Hepatocyte (in vitro differentiated cells): ENCODE measurements around the gene HCN2.

Experiments
- EZH2 ChIP-seq: fragments of 200-600 bp; sonication (generic); IDR thresholded peaks from 2 replicates; pipeline ENCODE4 v1.6.1; 2016; ENCODE audit warnings: antibody characterized with exemption, mild to moderate bottlenecking, borderline replicate concordance
- EZH2phosphoT487 ChIP-seq: fragments of 200-600 bp; sonication (generic); IDR thresholded peaks from one replicate; pipeline ENCODE4 v1.6.1; 2018; ENCODE audit warnings: antibody characterized with exemption, mild to moderate bottlenecking, low read depth, moderate library complexity; ENCODE audit not compliant: unreplicated experiment, severe bottlenecking
- TF ChIP-seq, protein P1 (sequence below): fragments of 200-600 bp; sonication (generic); IDR thresholded peaks from 2 replicates; pipeline ENCODE4 v1.5.1; 2016; ENCODE audit warnings: antibody characterized with exemption, mild to moderate bottlenecking; ENCODE audit not compliant: poor library complexity

- no peak for TF ChIP-seq EZH2
- TF ChIP-seq, protein P1, sequence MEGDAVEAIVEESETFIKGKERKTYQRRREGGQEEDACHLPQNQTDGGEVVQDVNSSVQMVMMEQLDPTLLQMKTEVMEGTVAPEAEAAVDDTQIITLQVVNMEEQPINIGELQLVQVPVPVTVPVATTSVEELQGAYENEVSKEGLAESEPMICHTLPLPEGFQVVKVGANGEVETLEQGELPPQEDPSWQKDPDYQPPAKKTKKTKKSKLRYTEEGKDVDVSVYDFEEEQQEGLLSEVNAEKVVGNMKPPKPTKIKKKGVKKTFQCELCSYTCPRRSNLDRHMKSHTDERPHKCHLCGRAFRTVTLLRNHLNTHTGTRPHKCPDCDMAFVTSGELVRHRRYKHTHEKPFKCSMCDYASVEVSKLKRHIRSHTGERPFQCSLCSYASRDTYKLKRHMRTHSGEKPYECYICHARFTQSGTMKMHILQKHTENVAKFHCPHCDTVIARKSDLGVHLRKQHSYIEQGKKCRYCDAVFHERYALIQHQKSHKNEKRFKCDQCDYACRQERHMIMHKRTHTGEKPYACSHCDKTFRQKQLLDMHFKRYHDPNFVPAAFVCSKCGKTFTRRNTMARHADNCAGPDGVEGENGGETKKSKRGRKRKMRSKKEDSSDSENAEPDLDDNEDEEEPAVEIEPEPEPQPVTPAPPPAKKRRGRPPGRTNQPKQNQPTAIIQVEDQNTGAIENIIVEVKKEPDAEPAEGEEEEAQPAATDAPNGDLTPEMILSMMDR: no peak
- no peak for TF ChIP-seq EZH2phosphoT487
Observed at GRCh38 chr19:620166-620862, 30.6 kb downstream of the HCN2 start.
